Effector CD4-positive, alpha-beta T cell (primary cell): Measurements from ENCODE around the gene EPB41L2.

Experiments
- DNase-seq: peaks from one replicate; pipeline ENCODE4 v3.0.0-alpha.2; 2020

Gene EPB41L2

DNA sequence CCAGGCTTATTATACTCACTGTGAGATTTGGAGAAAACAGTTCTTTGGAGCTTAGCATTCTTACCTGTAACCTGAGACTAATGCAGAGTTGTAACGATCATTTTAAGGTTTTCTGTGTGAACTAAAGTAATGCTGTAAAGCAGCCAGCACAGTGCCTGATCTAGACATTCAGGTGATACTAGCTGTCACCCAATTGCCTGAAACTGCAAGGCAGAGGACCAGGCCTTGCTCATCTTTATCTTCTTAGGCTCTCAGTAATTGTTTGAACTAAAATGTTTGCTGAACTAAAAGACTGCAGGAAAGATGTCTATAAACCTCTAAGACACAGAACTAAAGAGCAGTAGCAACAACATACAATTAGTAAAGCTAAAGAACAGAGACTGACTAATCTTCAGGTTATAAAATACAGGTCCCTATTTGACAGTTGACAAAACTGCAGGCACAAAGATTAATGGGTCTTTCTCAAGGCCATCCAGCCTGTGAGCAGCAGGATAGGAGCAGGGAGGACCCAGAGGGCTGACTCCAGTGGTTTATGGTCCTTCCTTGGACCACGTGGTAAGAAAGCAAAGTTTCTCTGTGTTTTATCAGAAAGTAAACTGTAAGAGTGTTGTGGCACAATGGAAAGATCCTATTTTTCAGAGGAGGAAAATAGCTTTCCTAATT lies 204.4 kb downstream of the EPB41L2 start:
- DNase-seq, result no peak

GRCh38 chr6:130858054-130858453 lies 205.0 kb downstream of the EPB41L2 start:
- DNase-seq, result no peak

- DNase-seq, result no peak
Observed at GRCh38 chr6:130853555-130854183, 209.4 kb downstream of the EPB41L2 start.

DNA sequence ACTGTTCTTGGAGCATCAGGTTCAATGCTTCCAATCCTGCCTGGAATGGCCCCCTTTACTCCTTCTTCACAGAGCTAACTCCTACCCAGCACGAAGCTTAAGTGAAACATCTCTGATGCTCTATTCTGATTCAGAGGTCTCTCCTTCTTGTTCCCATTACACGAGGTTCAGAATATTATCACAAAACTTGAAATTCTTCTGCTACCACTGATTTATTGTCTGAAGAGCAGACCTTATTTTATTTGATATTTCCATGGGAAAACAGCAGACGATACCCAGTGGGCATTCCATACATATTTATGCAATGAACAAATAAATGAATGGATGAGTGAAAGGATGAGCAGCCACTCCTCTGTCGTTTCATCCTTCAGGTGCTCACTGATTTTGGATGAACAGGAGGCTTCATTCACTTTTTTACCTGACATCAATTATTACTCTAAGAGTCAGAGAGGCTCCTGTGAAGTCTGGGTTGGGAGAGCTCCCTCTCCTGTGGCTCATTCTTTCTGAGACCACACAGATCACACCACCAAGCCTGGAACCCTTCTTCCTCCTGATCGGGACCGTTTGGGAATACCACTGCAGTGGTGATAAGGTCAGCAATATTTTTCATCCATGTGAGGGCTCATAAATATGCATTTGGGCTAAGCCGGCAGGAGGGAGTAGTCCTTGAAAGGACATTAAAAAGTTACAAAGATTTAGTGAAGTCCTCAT lies 210.0 kb downstream of the EPB41L2 start:
- DNase-seq, result no peak

- DNase-seq, result no peak
Observed at GRCh38 chr6:130851026-130851425, 212.0 kb downstream of the EPB41L2 start.

GRCh38 chr6:130849594-130849993 lies 213.5 kb downstream of the EPB41L2 start:
- no peak for DNase-seq

GRCh38 chr6:130848945-130849344 lies 214.1 kb downstream of the EPB41L2 start:
- DNase-seq, result no peak

DNA sequence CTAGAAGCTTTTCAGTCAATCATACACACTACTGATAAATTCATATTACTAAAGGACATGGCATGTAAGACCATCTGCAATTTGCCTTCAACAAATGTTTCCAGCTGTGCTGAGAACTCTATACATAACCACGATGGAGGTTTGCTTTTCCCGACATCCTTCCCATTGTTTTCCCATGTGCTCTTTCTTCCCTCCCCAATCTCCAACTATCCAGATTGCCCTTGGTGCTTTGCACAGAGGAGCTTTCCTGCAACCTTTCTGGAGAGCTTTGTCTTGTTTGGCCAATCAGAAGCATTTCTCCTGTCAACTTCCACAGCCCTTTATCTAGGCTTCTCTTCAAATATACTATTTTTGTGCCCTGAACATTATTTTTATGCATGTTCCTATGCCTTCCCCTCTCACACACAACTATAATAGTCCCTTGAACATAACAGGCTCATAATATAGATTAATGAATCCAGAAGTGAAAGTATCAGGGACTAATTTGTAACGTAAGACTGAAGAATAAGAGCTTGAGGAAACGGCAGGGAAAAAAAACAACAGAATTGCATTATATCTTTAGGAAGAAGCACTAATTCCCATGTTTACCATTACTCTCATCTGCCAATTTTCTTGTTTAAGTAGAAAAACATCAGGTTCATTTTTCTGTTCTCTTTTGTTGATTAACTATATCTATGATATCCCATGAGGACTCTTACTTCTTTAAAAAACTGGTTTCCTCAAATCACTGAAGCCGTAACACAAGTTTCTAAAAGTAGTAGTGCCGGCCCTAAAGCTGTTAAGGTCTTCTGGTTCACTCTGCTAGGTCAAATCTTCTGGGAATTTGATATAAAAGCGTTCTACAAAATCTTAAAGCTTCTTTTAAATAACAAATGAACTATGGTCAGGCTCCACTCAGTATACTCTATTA lies 215.8 kb downstream of the EPB41L2 start:
- no peak for DNase-seq

- DNase-seq, result no peak
Observed at GRCh38 chr6:130846501-130846900, 216.5 kb downstream of the EPB41L2 start.

DNA sequence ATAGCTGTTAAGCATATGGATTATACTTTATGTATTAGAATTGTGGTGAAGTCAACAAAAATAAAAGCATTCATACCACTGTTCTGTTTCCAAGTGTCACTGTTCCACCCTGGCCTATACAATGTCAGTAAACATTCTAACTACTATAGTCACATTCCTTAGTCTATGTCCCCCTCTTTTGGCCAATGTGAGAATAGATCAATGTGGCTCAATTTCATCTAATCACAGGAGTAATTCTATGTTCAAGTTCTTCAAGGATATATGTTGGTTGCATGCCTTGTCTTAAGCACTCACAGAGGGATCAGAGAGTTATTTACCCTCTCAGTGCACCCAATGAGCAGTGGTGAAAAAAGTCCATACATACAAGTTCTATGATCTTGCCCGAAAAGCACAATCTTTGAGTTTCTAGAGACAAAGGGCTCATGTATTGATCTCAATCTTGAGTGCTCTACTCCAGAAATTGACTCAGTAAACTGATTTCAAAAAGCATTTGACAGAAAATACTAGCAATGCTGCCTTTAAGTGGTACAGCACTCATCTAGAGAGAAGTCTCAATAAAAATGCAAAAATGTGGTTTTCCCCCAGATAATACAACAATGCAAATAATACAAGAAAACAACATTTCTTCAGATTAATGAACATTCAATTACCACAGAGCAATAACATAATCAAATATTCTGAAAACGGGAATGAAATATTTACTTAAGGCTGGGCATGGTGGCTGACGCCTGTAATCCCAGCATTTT lies 219.3 kb downstream of the EPB41L2 start:
- DNase-seq, result no peak

DNA sequence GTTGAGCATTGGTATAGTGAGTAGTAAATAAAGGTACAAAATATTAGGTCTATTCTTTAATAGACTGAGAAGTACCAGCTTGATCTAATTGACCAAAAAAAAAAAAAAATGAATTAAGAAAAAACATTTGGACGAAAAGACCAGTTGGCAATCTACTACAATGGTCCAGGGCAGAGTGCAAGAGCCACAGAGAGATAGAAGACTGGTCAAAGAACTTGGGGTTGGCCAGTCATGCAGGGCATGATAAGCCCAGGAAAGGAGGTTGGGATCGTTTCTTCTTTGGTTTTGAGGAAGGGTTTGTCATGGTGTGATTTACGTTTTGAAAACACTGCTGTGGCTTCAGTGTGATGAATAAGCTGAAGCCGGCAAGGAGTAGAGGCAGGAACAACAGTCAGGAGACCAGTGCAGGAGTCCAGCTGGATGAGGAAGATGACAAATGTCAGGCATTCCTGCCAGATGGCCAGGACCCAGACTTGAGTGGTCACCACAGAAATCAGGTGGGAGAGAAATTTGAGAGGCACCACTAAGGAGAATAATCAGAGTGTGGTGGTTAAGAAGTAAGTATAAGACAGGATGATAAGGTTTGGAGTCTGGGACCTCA lies 221.8 kb downstream of the EPB41L2 start:
- no peak for DNase-seq

- DNase-seq, result no peak
Observed at GRCh38 chr6:130840050-130840449, 223.0 kb downstream of the EPB41L2 start.

DNA sequence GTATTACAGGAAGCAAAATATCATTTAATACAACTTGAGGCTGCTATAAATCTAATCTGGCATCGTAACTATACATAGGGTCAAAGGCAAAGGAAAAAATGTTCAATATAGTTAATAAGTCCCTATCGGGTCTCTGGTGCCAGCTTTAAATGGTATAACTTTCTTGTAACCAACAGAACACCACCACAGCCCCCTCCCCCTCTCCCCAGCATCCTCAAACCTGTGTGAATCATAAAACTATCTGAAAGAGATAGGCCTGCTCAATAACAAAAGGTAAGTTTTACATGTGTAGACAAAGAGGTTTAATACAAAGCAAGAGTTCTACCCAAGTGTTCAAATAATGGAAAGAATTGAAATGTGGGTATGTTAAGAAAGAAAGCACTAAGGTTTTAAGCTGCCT lies 223.7 kb downstream of the EPB41L2 start:
- DNase-seq, result no peak

GRCh38 chr6:130838951-130839350 lies 224.1 kb downstream of the EPB41L2 start:
- DNase-seq, result no peak

- no peak for DNase-seq
Observed at GRCh38 chr6:130838250-130838860, 224.7 kb downstream of the EPB41L2 start.

- no peak for DNase-seq
Observed at GRCh38 chr6:130837067-130837466, 226.0 kb downstream of the EPB41L2 start.

- no peak for DNase-seq
Observed at GRCh38 chr6:130836055-130836640, 226.9 kb downstream of the EPB41L2 start.

DNA sequence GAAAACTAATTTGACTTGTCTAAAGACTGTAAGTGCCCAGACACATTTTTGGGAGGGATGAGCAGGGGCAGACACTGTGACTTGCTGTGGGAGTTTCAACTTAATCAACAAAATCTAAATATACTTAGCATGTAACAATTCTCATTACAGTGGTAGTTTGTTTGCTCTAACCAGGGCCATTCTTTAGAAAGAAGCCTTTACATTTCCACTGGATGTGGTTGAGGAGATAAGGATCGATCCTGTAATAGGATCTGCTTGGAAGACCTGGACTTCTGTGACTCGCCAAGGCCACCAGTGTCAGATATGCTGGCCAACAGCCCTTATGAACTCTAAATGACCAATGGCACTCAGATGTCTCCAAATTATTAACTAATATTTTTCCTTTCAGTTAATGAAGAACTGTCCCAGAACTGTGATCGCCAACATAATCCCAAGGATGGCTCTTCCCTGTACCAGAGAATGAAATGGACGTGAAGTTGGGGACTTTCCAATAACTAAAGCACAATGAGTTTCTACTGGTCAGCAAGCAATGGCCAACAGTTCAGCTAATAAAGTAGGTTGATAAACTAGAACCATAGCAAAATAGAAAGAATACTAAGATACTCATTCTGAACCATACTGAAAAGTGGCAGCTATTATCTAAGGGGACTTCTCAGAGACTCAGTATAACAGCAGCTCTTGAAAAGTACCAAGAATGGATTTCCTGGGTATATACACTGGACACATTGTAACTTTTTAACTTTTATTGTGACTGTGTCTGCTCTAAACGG lies 228.4 kb downstream of the EPB41L2 start:
- no peak for DNase-seq

DNA sequence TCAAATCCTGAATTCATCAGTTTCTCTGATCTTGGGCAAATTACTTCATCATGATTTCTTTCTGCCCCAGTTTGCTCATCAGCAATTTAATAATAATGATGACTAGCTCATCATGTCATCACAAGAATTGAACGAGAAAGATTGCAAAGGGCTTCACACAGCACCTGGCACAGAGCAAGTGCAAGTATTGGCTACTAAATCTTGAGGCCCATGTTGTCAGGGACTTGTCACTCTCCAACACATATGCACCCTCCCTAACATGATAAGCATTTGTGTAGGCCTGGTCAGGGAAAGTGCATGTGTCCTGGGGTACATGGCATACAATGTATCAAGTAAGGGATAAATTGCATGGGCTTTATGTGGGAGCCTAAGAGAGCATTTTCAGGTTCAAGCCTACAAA lies 229.5 kb downstream of the EPB41L2 start:
- DNase-seq, result no peak

DNA sequence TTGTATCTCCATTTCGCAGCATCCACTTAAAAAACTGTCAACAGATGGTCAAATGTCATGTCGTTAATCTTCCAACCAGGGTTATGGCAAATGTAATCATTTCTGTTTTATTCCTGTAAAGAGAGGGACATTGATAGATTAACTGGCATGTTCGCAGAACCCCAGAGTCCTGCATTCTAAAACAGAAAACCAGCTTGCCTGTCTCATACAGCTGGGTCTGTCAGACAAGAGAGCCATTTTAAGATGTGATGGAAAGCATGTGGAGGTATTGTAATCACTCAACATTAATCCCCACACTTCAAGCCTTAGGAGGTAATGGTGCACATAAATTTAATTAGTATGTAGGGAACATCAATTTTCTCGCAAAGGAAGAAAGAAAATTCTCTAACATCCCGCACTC lies 231.4 kb downstream of the EPB41L2 start:
- no peak for DNase-seq
